GM18870 (cell line): ENCODE measurements around the gene C15orf40.

Experiments
- ATAC-seq: cut with Tn5 transposase; IDR thresholded peaks from one replicate; pipeline ENCODE4 v1.9.1; 2021; ENCODE audit warnings: moderate library complexity; ENCODE audit not compliant: unreplicated experiment

C15orf40 gene

DNA sequence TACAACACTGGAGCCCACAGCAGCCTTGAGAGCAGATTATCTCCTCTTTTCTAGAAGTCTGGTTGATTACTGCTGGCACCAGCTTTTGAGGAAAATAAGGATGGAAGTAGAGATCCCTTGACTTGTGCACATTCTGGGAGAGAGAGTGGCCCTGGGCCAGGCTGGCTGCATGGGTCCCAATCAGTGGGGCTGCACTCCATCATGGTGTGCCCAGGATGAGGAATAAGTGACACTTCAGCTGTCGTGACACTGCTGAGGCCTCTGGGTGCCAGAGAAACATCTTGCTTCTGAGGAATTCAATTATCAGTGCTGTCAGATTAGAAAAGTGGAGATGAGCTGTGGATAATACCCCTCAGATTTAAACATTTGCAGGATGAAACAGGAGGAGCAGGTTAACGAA, 16.4 kb downstream of the C15orf40 start:
- ATAC-seq, result no peak

DNA sequence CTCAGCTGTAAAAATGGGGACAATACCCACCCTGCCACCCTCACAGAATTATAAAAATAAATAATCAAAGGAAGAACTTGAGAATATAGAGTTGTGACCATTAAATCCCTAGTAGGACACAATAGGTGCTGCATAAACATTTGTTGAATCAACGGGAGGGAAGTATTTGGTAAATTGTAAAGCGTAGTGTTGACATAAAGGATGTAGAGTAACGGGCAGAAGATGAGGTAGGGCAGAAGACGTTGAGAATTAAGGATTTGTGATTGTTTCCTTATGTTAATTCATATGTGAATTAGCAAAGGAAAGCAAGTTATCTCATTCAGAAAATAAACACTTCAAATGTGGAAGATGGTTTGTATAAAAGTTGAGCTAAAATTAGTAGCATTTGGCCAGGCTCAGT, 18.3 kb downstream of the C15orf40 start:
- no peak for ATAC-seq

DNA sequence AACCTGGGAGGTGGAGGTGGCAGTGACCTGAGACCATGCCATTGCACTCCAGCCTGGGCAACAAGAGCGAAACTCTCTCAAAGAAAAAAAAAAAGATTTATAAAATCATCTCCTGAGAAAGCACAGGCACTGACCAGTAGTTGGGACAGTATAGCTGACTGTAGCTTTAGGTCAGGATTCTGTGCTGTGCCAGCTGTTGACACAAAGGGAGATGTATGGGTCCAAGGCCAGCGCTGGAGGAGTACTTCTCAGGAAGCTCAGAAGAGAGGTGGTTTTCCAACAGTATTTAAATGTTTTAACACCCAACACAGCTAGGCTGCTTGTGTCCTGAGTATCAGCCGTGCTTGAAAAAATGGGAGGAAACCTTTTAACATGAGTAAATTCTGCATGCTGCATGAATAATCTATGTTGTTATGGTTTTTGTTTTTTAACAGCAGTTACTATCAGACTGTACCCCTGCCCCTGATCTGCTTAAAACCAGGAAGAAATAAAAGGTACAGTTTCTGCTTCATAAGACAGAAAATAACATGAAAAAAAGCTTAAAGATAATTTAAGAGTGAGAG, 18.9 kb downstream of the C15orf40 start:
- ATAC-seq, result no peak

DNA sequence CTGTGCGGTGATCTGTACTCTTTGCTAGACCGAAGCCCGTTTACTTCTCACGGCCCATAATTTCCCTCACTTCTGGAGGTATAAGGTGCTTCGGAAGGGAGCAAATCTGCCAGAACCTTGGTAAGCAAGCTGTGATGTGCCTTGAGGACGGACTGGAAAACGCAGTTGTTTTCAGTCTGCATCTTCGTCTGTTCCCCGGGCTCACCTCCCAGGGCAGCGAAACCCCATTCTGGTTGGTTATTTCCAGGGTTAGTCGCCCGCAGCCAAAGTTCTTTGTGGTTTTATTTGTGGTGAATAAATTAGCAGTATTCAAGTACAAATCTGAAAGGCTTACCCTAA, 25.0 kb downstream of the C15orf40 start:
- peak; percentile 8 for ATAC-seq

DNA sequence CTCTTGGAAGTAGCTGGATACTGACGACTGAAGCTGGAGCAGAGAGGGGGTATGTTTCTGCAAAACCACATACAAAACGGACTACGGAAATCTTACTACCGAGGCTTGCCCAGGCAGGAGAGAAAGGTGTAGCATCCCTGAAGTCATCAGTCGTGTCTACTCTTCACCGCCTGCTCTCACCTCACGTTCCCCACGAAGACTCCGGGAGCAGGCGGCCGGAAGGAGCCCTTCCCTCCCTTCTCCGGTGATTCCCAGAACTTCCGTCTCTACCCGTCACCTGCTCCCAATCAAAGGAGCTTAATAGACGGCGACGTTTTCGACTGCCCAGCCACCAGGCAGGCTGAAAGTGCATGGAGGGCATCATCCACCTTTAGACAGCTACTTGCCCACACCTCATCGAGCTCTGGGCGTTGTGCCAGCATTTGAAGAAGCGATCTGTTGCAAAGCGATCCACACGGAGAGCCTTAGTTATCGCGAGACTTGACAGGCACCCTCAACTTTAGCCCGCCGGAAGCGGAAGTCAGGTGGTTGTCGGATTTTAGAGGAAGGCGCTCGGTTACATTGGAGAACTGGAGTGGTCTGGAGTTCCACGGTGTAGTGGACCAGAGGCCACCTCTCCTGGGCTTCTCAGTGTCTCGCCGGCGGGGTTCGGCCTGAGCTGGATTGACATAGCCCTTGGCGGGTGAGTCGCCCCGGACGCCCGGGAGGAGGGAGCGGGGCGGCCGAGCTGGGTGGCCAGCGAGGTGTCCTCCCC, 25.6 kb downstream of the C15orf40 start, which contains the start of gene RAMAC:
RAMAC (plus strand) TSS at position 523 of the 754 bp plus-strand sequence. CDS start 2,809 bp downstream, outside the sequence.
- peak; percentile 94 for ATAC-seq

DNA sequence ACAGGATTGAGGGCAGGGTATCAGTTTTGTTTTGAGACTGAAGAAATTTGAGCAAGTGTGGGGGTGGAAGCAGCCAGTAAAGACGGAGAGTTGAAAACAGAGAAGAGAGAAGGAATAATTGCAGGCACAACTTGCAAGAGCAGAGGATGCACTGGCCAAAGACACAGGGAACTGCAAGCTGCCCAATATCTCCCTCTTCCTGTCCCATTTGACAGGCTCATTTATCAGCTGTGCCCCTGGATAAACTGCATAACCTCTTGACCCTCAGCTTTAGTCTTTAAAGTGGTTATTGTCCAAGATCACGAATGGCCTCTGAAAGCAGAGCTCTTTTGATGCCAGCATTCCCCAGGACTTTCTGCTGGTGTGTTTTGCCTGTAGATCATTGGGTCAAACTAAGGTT, 30.5 kb downstream of the C15orf40 start:
- ATAC-seq, result no peak

DNA sequence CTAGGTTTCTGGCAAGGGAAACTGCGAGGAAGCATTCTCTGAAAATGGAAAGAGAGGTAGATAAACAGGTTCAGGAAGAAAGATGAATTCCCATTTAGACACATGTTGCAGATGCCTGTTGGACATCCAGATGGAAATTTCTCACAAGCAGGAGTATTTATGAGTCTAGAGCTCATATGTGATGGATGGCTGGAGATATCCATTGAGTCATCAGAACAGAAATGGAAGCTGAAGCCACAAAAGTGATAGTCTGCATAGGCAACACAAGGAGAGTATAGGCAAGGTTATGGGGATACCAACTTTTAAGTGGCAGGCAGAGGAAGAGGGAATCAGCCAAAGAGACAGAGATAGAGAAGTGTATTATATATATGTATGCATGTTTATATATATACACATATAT, 31.7 kb downstream of the C15orf40 start:
- ATAC-seq, result no peak

DNA sequence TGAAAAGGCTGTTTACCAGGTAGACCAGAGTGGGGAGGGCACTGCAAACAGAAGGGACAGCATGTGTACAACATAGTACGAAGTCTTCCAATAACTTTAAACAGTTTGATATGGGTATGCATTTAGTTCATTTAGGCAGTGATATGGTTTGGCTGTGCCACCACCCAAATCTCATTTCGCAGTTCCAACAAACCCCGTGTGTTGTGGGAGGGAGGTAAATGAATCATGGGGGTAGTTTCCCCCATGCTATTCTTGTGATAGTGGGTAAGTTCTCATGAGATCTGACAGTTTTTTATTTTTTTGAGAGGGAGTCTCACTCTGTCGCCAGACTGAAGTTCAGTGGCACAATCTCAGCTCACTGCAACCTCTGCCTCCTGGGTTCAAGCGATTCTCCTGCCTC, 33.0 kb downstream of the C15orf40 start:
- no peak for ATAC-seq

DNA sequence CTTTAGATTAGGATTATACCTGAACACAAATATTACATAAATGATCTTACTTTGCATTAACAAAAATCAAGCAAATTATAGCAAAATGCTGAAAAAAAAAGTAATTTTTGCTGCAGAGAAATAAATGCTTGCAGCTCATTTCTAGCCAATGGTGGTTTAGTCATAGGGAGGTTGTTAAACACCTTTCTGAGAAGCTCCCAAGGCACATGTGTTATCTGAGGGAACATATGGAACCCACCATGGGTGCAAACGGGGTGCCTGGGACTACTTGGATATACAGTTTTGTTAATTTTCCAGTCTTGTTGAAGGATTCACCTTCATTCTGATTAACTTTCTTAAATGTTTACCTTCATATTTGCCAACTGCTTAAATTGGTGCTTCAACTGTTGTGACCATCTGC, 34.4 kb downstream of the C15orf40 start:
- ATAC-seq, result no peak

DNA sequence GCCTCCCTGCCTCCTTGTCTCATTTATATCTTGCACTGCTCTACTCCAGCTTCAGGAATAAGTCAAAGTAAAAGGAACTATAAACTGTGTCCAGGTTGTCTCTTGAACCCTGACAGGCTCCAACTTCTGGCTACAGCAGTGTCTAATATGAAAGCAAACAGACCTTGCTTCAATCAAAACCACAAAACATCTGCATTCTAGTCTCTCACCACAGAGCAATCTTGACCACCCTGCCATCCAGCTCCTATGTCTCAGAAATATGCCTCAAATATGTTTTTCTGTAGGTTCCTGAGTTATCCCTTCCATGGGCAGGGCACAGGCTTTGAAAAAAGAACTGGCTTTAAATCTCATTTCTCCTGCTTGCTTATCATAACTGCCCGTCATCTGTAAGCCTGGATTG, 38.4 kb downstream of the C15orf40 start:
- ATAC-seq, result no peak

DNA sequence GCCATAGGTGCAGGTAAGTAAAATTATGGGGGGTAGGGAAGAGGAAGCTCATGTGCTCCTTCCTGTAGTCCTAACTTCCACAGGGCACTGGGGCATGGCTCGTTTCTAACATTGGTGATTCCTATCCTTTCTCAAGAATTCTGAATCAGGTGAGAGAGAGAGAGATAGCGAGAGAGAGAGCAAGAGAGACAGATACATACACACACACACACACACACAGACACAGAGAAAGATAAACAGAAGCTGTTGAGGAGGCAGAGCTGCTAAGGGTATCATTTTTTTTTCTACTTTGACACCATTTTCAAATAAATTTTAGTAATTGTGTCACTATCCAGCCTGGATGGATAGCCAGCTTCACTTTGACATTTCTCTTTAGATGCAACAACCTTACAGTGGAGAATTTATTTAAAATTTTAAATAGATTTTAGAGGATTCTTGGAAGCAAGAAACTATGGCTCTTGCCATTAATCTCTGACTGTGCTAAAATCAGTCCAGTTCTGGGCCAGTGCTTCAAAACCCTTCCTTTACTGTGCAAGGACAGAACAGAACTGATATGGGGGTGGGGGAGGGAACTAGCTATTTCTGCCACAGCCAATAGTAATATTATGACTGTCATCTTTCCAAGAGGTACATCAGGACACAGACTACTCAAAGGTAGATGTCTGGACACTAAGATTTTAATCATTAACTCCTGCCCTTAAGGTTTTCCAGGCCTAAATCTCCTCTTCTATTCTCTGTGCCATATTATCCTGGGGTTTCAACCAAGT, 40.0 kb downstream of the C15orf40 start:
- no peak for ATAC-seq

DNA sequence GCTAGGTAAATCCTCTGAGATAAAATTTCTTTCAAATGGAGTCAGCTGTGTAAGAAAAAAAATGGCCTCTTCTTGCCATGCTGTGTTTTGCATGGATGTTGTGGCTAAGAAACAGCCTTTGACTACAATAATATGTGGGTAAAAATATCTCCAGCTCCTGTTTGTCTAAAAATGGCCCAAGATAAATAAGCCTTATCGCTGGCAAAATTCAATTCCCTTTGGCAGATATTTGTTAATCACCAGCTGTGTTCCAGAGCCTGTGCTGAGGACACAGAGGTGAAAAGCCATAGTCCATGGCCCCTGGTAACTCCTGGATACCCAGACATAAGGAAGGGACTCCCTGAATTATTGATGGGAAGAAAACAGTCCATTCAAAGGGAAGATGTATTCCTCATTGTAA, 40.7 kb downstream of the C15orf40 start:
- no peak for ATAC-seq

DNA sequence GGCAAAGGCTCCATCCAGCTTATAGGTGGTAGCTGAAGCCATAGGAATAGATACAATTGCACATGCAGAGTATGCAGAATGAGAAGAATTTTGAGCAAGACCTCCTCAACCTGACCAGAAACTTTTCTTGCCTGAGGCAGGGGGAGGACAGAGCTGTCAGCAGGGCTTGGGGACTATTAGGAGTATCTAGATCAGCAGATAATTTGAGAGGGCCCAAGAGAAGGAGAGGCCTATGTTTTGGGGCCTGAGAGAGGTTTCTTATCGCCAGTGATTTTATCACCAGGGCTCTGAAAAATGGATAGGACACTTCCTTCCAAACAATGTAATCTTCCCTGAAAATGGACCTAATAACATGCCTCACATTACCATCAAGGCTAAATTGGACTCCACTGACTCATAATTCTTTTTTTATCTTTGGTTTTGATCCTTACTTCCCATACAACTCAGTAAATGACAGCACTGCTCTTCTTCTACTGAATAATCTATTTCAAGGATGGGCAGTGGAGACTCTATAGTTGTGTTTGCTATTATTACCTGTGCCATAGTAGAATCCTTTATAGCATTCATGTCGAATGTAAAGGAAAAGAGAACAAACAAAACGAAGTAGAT, 41.3 kb downstream of the C15orf40 start:
- no peak for ATAC-seq

DNA sequence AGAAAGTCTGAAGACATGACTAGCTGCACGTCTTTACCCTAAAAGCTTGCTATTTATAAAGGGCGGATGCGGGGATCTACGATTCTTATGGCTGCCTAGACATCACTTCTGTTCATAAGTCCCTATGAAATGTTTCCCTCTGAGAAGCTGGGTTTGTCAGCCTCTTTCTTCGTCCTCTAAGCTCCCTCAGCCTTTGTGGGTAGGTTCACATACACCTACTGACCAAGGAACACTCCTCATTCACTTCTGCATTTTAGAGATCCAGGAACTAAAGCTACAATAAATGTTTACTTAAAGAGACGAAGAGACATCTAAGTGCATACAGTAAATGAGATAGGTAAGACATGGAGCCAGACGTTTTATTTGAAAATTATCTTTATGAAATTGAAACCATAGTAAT, 42.1 kb downstream of the C15orf40 start:
- no peak for ATAC-seq

DNA sequence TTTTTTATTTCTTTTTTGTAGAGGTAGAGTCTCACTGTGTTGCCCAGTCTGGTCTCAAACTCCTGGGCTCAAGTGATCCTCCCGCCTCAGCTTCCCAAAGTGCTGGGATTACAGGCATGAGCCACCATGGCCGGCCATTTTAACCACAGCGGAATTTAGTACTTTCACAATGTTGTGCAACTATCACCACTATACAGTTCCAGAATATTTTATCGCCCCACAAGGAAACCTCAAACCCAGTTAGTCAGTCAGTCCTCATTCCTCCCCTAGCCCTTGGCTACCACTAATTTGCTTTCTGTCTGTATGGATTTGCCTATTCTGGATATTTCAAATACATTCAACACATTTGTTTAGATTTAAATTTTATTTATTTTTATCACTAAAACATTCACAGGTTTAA, 43.4 kb downstream of the C15orf40 start:
- no peak for ATAC-seq

DNA sequence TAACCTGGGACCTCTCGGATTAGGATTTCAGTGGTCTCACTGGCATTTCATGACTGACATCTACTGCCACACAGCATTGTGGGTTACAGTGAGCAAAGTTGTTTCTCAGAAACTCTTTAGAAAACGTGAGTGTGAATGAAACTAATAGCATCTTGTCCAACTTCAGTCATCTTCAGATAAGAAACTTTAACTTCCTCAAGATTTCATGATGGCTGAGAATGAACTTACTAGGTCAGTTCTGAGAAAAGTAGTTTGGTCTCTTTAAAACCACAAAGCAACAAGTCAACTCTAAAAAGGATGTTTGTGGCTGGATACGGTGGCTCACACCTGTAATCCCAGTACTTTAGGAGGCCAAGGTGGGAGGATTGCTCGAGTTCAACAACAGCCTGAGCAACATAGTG, 44.8 kb downstream of the C15orf40 start:
- peak; percentile 87 for ATAC-seq

DNA sequence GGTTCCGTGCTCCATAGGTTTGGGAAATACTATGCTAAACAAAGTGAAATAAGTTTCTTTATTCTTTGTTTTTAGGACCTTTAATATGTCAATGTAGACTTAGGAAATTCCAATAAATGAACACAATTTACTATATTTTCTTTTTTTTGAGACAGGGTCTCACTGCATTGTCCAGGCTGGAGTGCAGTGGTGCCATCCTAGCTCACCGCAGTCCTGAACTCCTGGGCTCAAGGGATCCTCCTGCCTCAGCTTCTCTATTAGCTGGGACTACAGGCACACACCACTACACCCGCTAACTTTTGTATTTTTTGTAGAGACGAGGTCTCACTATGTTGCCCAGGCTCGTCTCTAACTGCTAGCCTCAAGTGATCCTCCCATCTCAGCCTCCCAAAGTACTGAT, 46.5 kb downstream of the C15orf40 start:
- no peak for ATAC-seq

DNA sequence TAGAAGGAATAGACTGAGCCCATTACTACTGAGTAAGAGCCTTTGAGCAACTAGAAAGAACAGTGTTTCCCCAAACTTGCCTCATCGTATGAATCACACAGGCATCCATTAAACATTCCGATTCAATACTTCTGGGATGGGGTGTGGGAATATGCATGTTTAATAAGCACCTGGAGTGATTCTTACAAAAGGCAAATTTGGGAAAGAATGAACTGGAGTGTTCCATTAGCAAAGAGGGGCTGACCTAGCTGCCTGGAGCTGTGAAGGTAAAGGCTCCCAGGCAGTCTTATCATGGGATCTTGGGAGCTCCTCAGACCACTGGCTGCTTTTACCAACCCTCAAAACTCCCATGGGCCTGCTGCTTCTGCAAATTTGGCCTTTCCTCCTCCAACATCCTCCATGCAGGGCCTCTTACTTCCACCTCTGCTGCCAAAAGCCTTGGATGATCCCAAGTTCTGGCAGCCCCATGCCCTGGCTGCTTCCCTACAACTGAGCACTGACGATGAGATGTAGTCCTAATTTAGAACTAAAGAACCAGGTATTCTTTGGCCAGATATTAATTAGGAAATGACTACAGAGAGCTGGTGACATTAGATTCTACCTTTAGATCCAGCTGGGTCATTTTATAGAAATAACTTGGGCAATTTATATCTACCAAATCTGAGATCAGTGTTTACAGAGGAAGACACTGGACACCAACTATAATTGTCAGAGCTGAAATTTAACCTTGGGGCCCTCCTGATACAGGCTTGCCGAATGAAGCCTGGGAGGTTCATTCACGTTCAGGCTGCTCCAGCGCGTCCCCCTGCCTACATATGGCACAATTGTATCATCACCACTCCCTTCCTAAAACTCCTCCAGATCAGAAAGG, 47.7 kb downstream of the C15orf40 start:
- no peak for ATAC-seq

DNA sequence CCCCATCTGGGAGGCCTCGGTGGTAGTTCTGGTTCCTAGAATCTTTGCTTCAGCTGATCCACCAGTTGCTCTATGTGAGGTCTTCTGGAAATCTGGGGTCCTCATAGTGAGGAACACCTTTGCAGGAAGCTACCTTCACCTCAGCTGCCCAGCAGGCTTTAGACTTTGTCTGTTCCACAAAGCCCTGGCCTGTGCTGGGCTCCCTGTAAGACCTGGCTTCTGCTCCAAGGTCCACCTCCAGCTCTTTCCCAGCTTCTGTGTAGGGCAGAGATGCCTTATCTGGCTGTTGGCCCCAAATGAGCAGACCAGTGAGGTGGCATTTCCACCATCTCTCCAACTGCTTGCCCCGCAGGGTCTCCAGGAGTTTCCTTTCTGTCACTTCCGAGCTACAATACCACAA, 50.7 kb downstream of the C15orf40 start:
- no peak for ATAC-seq

DNA sequence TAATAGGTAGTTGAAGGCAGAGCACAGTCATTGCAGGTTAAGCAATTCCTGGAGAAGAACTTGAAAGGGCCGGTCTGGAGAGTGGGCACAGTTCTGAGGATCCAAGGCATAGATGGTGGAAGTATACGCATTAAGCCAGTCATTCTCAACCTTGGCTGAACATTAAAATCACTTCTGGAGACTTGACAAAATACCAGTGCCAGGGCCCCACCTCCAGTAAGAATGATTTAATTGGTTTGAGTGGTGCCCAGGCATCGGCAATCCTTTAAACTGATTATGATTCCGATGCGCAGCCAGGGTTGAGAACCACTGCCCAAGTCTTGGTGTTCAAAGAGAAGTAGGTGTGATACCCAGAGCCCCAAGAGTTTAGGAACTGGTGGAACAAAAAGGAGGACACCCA, 52.0 kb downstream of the C15orf40 start:
- no peak for ATAC-seq

DNA sequence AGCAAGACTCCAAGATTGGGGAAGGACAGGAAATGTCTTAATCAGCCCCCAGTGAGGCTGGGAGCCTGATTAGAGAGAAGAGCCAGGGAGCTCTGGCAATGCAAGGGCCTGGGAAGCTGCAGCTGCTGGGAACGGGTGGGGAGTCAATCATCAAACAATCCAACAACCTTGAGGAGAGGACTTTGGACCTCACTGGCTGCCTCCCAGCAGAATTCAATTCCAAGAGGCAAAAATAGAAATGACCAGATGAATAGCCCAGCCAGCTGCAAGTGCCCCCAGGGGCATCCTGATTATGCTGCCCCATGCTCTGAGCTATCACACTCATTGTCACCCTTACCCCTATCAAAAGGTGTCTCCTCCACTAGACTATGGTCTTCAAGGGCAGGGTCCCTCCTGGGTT, 52.8 kb downstream of the C15orf40 start:
- no peak for ATAC-seq
